Thoracic aorta (tissue), 2 donors: ENCODE measurements around the gene NEU3. TPM values are rescaled to one million over a fixed set of nuclear protein-coding genes. Genes with fewer than 3 reads are reported as not detected.

Experiments used
- ATAC-seq: fragments of 150-250 bp; one replicate; pipeline ENCODE4 v1.8.0; 2017; ENCODE audit warnings: low read depth; ENCODE audit not compliant: insufficient number of reproducible peaks, low FRiP score
- DNase-seq: peaks from one replicate; pipeline ENCODE4 v3.0.0-alpha.2; 2020; ENCODE audit warnings: low spot score
- H3K27ac ChIP-seq, 2 donors: fragments of 200-600 bp; sonication (generic); 1 replicate in 1 of 2; 2 replicates in 1 of 2; pipeline ENCODE4 v1.5.1; 2016; ENCODE audit warnings: mild to moderate bottlenecking in 2 of 2, moderate library complexity in 2 of 2
- H3K27me3 ChIP-seq: fragments of 200-600 bp; sonication (generic); replicated peaks from 2 replicates; pipeline ENCODE4 v1.6.0; 2016; ENCODE audit warnings: mild to moderate bottlenecking; ENCODE audit not compliant: insufficient read depth
- H3K36me3 ChIP-seq: fragments of 200-600 bp; sonication (generic); one replicate; pipeline ENCODE4 v1.5.1; 2016
- H3K4me1 ChIP-seq, 2 donors: fragments of 200-600 bp; sonication (generic); 1 replicate in 1 of 2; 2 replicates in 1 of 2; pipeline versions ENCODE4 v1.5.1 to v1.6.0; 2016; ENCODE audit warnings: low read depth in 2 of 2, mild to moderate bottlenecking in 1 of 2; ENCODE audit not compliant: control insufficient read depth in 1 of 2
- H3K4me3 ChIP-seq: fragments of 200-600 bp; sonication (generic); 2 replicates; pipeline ENCODE4 v1.5.1; 2016; ENCODE audit warnings: mild to moderate bottlenecking
- H3K9me3 ChIP-seq: fragments of 200-600 bp; sonication (generic); 2 replicates; pipeline ENCODE4 v1.5.1; 2016
- CTCF ChIP-seq: fragments of 200-600 bp; sonication (generic); IDR thresholded peaks from one replicate; pipeline ENCODE4 v1.5.1; 2019; ENCODE audit warnings: antibody characterized with exemption
- total RNA-seq, 2 donors: library from RNA; depleted of rRNA; stranded (reverse); fragments of >200 nt; gene quantifications; one replicate each; pipeline versions ENCODE4 v1.1.0 to v1.2.3, GENCODE V29; 2016

Gene NEU3
- total RNA-seq, 2 donors from 2014 or later: 11.9 to 23.3 TPM

DNA sequence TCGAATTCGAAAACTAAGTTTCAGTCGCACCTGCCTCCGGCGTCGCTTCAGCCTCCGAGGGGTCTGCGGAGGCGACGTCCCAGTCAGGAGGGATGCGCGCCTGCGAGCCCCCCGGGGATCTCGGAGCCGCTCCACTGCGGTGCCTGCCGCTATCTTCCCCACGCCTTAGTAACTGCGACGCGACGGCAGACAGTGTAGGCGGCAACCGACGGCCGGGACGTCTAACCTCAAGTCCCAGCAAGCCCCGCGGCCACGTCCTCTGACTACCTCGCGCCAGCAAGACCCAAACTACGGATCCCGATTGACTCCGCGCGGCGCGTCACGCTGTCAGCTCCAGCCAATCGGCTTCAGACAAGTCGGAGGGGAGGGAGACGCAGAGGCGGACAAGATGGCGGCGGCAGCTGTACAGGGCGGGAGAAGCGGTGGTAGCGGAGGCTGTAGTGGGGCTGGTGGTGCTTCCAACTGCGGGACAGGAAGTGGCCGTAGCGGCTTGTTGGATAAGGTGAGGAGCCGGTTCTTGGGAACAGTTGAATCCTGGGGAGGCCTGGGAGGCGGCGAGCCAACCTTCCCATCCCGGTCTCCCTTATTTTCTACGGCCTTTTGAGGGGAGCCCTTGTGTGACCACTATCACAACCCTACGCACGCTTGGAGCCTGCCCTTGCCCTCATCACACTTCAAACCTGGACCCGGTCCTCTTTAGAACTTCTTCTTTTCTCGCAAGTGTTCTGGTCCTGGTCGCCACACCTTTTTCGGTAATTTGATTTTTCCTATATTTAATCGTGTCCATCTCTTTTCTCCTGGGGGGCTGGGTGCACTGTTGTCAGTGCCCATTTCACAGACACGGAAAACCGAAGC, 39.6 kb upstream of the NEU3 start, which contains the start of the genes SPCS2 and XRRA1:
TSS of gene SPCS2 (plus strand) at position 369 of the 855 bp plus-strand sequence. CDS start at position 389, 20 bp downstream.
TSS of gene XRRA1 (minus strand) at position 194 of the 855 bp plus-strand sequence. CDS start 8,213 bp downstream, outside the sequence.
- Histone ChIP-seq H3K27me3 (no peaks in the 10 kb centered on the region), H3K36me3 (peaks cover 8% of the 10 kb centered on the region), H3K27ac (peak within 1 kb of the TSS; percentile 59 to 67), H3K9me3 (no peaks in the 10 kb centered on the region), H3K4me1 (peaks cover 6 to 39% of the 10 kb centered on the region in 2 donors), H3K4me3 (peak within 1 kb of the TSS; percentile 97)
- ATAC-seq (peak; percentile 94), DNase-seq (peak; percentile 96)
- no peak for TF ChIP-seq CTCF

DNA sequence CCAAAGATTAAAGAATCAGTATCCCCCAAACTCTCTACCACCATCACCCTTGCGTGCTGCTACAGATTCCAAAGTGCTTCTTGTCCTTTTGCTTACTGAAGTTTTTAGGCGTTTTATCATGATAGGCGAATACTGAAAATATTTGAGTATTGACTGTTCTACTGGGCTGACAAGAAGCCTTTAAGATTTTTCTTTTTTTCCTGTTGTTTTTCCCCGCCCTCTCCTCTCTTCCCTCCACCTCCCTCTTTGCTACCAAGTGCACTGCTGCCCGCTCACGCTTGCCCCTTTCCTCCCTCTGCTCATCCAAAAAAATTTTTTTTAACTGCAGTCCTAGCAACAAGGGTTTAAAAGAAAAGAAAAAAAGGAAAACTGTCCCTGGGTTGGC, 39.0 kb upstream of the NEU3 start:
- H3K27me3 ChIP-seq: no peaks in the 10 kb centered on the region
- peaks cover 2% of the 10 kb centered on the region for H3K36me3 ChIP-seq
- H3K27ac ChIP-seq: peak overlapping the region; percentile 59 to 67
- no peak for DNase-seq
- H3K9me3 ChIP-seq: no peaks in the 10 kb centered on the region
- H3K4me3 ChIP-seq: peak overlapping the region; percentile 97
- no peak for ATAC-seq
- H3K4me1 ChIP-seq: peaks cover 6 to 39% of the 10 kb centered on the region in 2 donors
- no peak for TF ChIP-seq CTCF

- no peaks in the 10 kb centered on the region for H3K27me3 ChIP-seq
- no peak overlapping the region for H3K27ac ChIP-seq
- ATAC-seq: no peak
- DNase-seq: no peak
- TF ChIP-seq CTCF: no peak
- H3K4me3 ChIP-seq: peak overlapping the region; percentile 97
- H3K9me3 ChIP-seq: no peaks in the 10 kb centered on the region
- H3K36me3 ChIP-seq: peaks cover 2% of the 10 kb centered on the region
- H3K4me1 ChIP-seq: peaks cover 6 to 39% of the 10 kb centered on the region in 2 donors
Measured at GRCh38 chr11:74950374-74950969, 38.3 kb upstream of the NEU3 start.

- DNase-seq (no peak), ATAC-seq (no peak)
- no peak overlapping the region for H3K27ac ChIP-seq
- H3K27me3 ChIP-seq: no peaks in the 10 kb centered on the region
- H3K4me1 ChIP-seq: peaks cover 7 to 36% of the 10 kb centered on the region in 2 donors
- no peaks in the 10 kb centered on the region for H3K9me3 ChIP-seq
- H3K36me3 ChIP-seq: peaks cover 2% of the 10 kb centered on the region
- H3K4me3 ChIP-seq: no peak overlapping the region
- no peak for TF ChIP-seq CTCF
Measured at GRCh38 chr11:74951226-74951625, 37.5 kb upstream of the NEU3 start.

DNA sequence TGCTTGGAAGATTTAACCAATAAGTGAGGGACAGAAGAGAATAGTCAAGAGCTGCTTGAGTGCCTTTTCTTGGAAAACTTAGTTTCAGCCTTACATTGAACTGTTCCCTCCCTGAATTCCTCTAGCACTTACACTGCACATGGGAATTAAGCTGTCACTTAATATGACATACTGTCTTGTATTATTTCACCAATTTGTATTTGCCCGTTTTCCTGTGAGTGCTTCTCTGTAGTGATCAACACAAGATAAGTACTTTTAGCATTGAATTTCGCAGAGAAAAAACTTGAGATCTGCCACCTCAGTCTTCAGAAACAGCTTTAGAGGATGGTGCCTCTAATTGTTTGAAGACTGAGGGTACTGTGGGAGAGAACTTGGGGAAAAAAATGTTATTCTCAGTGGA, 36.0 kb upstream of the NEU3 start:
- Histone ChIP-seq H3K36me3 (peaks cover 2% of the 10 kb centered on the region), H3K27ac (no peak overlapping the region), H3K4me1 (peaks cover 16 to 49% of the 10 kb centered on the region in 2 donors), H3K9me3 (no peaks in the 10 kb centered on the region), H3K4me3 (no peak overlapping the region), H3K27me3 (no peaks in the 10 kb centered on the region)
- ATAC-seq (no peak), DNase-seq (no peak)
- no peak for TF ChIP-seq CTCF
